Measurements from ENCODE around the gene ARFGEF3.

The ARFGEF3 gene

DNA sequence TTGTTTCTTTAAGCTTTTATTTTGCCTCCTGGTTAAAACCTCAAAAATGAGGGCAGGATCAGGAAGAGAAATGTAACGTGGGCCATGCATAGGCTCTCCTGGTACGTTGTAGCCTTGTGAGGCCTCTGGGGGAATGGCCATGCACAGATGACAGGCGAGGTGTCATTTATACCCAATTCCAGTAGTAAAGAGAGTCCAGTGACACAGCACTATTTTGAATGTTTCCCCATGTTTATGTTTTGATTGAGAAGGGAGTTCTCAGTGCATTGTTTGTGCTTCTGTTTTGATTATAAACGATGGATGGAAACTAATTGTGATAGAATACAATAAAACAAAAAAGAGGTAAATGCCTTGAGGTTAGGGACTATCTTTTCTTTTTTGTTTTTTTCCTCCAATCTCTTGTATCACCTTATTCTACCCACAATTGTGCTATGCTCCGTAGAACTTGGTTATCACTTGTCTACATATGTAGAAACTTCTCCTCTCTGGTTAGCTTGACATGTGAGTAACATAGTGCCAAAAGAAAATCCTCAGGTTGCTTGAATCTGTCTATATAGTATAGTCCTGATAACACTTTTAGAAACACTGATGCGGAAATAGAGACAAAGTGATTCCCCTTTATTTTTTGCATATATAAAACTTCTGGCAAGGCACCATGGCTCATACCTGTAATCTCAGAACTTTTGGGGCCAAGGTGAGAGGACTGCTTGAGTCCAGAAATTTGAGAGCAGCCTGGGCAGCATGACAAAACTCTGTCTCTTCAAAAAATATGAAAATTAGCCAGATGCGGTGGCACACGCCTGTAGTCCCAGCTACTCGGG, 209.1 kb downstream of the ARFGEF3 start:
- no peak for DNase-seq

DNA sequence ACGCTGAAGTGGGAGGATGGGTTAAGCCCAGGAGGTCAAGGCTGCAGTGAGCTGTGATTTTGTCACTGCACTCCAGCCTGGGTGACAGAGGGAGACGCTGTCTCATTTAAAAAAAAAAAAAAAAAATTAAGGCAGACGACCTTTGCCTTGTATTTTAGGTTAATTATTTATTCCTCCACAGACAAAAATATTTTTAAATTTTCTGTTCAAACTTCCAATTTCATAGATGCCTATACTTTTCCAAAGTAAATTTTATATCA, 209.6 kb downstream of the ARFGEF3 start:
- DNase-seq, result no peak

- DNase-seq, result no peak
Measured at GRCh38 chr6:138371720-138372119, 210.0 kb downstream of the ARFGEF3 start.

- no peak for DNase-seq
Measured at GRCh38 chr6:138372711-138373463, 211.1 kb downstream of the ARFGEF3 start.

DNA sequence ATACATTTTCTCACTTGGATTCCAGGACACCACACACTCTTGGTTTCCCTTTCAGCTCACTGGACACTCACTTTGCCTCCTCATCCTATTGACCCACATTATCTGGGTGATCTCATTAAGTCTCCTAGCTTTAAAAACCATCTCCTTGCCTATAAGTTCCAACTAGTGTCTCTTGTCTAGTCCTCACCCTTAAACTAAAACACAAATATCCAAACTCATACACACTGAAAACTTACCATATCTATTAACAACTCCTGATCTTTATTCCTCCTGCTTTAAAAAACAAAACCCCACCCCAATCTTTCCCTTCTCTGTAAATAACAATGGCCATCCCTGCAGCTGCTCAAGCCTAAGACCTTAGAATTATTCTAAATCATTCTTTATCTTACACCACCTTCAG, 212.5 kb downstream of the ARFGEF3 start:
- no peak for DNase-seq

GRCh38 chr6:138374815-138375214, 213.1 kb downstream of the ARFGEF3 start:
- no peak for DNase-seq

DNA sequence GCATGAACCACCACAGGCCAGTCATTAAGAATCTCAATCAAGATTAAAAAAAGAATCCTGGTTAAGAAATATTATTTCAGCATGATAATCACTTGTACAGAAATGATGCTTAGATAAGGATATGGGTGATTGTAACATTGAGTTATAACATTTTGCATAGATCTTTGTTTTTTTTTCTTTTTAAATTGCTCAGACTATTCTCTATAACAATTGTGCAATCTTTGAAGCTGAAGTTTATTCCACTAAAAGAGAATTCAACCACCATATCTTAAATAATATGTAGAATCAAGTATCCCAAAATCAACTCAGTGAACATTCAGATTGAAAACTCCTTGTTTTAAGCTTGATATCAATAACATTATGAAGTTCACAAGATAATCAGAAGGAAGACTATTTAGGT, 215.3 kb downstream of the ARFGEF3 start:
- no peak for DNase-seq

DNA sequence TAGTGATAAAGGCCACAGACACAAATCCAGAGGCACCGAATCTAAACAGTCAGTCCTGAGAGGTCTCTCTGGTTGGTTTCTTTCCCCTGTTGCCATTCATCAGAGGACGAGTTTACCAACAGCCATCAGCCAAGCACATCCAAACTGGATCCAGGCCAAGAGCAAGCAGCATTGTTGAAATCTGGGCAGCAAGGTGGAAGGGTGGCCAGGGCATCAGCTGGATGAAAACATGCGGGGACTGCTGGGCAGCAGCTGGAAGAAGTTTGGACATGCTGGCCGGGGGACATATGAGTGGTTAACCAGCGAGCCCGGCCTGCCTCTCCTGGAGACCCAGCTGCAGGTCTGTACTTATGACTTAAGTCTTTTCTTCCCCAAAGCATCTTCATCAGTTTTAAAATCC, 216.1 kb downstream of the ARFGEF3 start, which contains the start of gene SMIM28:
Gene SMIM28, plus strand, starts transcription at position 62 of the 400 bp plus-strand sequence. Its CDS starts 168 bp downstream, at position 230.
- DNase-seq, result no peak

DNA sequence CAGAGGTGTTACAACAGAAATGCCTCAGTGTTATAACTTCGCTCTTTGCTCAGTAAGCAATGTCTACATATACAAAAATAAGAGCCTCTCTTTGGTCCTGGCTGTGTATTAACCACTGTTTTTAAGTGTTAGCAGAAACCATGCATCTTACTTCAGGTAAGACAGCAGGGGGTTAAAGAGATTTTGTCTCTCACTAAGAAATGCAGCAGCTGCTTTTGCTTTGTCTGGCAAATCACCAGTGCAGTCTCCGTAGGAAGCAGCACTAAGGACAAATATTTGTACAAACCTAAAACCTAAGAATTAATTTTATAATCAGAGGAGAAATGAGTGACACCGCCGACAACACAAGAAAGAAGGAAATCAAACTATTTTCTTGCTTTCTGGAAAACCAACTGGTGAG, 216.7 kb downstream of the ARFGEF3 start:
- no peak for DNase-seq

DNA sequence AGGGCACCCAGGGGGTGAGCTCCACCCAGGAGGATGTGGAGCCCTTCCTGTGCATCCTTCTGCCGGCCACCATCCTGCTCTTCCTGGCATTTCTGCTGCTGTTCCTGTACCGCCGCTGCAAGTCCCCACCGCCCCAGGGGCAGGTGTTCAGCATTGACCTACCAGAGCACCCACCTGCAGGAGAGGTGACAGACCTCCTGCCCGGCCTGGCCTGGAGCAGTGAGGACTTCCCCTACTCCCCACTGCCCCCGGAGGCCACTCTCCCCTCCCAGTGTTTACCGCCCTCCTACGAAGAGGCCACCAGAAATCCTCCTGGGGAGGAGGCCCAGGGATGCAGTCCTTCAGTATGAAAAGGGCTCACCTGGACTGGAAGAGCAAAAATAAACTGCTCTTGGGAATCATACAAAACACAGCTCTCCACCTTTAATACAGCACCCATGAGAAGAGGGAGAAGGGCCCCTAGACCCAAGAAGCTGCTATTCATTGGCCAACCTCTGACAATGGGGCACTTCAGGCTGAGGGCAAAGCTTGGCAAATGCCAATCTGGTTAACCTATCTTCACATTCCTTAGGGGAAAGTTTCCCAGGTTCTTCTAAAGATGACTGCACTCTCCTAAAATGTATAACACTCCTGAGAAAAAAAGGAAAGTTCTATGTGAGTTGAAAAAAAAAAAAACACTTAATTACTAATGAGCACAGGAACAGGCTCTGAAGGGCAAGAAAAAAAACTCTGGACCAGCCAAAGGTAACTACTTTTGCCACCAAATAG, 220.9 kb downstream of the ARFGEF3 start:
- no peak for DNase-seq

- DNase-seq, result no peak
Measured at GRCh38 chr6:138383776-138384175, 222.0 kb downstream of the ARFGEF3 start.

- no peak for DNase-seq
Measured at GRCh38 chr6:138386897-138387296, 225.2 kb downstream of the ARFGEF3 start.

GRCh38 chr6:138387577-138388368, 226.0 kb downstream of the ARFGEF3 start:
- no peak for DNase-seq

DNA sequence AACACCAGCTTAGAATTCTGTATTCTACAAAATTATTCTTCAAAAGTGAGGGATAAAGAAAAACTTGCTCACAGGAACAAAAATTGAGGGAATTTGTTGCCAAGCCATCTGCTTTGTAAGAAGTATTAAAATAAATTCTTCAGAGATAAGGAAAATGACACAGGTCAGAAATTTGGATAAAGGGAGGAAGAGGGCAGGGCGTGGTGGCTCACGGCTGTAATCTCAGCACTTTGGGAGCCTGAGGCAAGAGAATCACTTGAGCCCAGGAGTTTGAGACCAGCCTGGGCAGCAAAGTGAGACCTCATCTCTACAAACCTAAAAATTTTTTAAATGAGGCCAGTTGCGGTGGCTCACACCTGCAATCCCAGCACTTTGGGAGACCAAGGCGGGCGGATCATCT, 227.8 kb downstream of the ARFGEF3 start:
- no peak for DNase-seq
